Ovary (tissue), 3 donors: ENCODE measurements around the gene ABI3BP.

Source experiments
- CTCF ChIP-seq, 3 donors: fragments of 450-650 bp in 2 of 3; fragments of 200-600 bp in 1 of 3; IDR thresholded peaks; one replicate each; pipeline versions ENCODE4 v1.5.1 to v1.8.0; 2016 to 2022; ENCODE audit warnings: antibody characterized with exemption in 3 of 3, mild to moderate bottlenecking in 1 of 3
- POLR2A ChIP-seq: fragments of 450-650 bp; IDR thresholded peaks from one replicate; pipeline ENCODE4 v1.6.1; 2017; ENCODE audit warnings: antibody characterized with exemption, mild to moderate bottlenecking, moderate library complexity
- donor health status: DM: no; HTN: no; CAD: no.

GRCh38 chr3:100717637-100718487, 275.4 kb downstream of the ABI3BP start:
- TF ChIP-seq CTCF (IDR thresholded peaks at IDR 0.05) (no peak), POLR2A (no peak)
